ENCODE measurements around the gene MYH8. TPM values are rescaled to one million over a fixed set of nuclear protein-coding genes. Genes with fewer than 3 reads are reported as not detected.

MYH8 gene
- total RNA-seq, 2 experiments from 2014 or later, result not detected

DNA sequence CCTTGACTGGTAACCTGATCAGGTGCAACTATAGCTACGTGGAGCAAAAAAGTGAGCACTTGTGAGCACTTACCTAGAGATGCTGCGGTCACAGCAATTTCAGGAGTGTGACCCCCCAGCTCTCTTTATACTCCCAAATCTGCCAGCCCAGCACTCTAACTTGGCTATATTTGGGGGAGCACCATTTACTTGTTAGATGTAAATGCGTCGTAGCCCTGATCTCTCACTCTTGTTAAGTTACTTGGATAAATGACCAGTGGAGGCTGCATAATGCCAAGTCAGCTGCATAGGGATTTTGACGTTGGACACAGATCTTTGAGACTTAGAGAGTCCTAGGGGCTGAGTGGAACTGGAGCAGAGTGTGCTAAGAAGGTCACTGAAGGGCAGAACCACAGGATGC lies 48.8 kb downstream of the MYH8 start, which contains the start of gene MYH13:
MYH13 (minus strand) TSS at position 101 of the 400 bp plus-strand sequence. CDS start 8,476 bp downstream, outside the sequence.
- no peak for DNase-seq
- intact Hi-C loops (cut with DNase I, micrococcal nuclease), result no loop called here
- ATAC-seq, result no peak
- Mint-ChIP-seq H3K36me3 (ENCODE audit: low read depth) (no peaks in the 10 kb centered on the region), H3K4me1 (no peaks in the 10 kb centered on the region), H3K4me3 (no peak within 1 kb of the TSS), H3K27me3 (peaks cover 14% of the 10 kb centered on the region), H3K27ac (no peak within 1 kb of the TSS), H3K9me3 (ENCODE audit: low read depth) (no peaks in the 10 kb centered on the region)
- ChIA-PET CTCF (no interaction called here), POLR2A (no interaction called here)

DNA sequence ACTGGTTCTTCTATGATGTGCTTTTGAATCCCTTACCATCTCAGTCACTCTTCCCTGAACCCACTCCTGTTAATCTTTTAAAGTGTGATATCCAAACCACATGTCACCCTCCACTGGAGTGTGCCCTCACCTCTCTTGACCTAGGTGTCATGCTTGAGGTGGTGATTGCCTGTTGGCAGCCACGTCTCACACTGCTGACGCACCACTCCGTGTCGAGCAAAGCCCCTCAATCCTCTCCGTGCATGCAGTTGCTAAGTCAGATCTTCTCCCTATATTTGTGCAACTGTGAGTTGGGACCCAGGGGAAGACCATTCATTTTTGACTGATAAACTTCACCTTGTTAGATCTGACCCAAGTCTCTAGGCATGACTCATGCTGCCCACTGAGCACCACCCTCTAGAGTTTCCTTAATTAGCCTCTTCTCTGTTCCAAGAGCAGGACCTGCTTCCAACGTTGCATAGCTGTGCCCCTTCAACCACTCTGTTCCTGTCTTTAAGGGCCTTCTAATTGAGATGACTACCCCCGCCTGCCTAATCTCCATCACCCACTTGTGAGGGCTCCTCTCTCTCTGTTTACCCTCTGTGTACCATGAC lies 51.6 kb downstream of the MYH8 start:
- no peaks in the 10 kb centered on the region for H3K9me3 Mint-ChIP-seq (ENCODE audit: low read depth)
- no peak overlapping the region for H3K27ac Mint-ChIP-seq
- no peak overlapping the region for H3K4me3 Mint-ChIP-seq
- H3K27me3 Mint-ChIP-seq, result peaks cover 12% of the 10 kb centered on the region
- ATAC-seq (no peak), DNase-seq (no peak)
- intact Hi-C loops (cut with DNase I, micrococcal nuclease), result no loop called here
- POLR2A ChIA-PET, result no interaction called here
- H3K4me1 Mint-ChIP-seq, result no peaks in the 10 kb centered on the region
- CTCF ChIA-PET, result no interaction called here
- H3K36me3 Mint-ChIP-seq (ENCODE audit: low read depth), result no peaks in the 10 kb centered on the region

DNA sequence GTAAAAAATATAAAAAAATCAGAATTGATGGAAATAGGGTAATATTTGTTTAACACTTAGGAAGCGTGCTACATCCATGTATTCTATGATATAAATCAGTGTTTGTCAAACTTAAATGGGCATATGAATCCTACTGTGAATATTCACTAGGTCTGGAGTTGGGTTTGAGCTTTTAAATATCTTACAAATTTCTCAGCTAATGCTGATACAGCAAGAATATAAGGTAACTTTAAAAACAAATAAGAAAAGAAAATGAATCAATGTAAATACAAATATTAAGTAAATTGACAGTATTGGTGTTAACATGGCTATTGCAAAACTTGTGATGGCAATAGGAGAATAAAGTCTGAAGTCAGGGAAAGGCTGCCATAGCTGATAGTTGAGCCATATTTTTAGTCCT lies 52.5 kb downstream of the MYH8 start:
- Mint-ChIP-seq H3K27me3 (peaks cover 9% of the 10 kb centered on the region), H3K4me1 (no peaks in the 10 kb centered on the region), H3K4me3 (no peak overlapping the region), H3K27ac (no peak overlapping the region), H3K36me3 (ENCODE audit: low read depth) (no peaks in the 10 kb centered on the region), H3K9me3 (ENCODE audit: low read depth) (no peaks in the 10 kb centered on the region)
- intact Hi-C loops (cut with DNase I, micrococcal nuclease), result no loop called here
- DNase-seq (no peak), ATAC-seq (no peak)
- POLR2A ChIA-PET, result no interaction called here
- CTCF ChIA-PET, result interaction anchor here (0.8 kb wide), 1 partner anchor 40 kb away, joined by 3 read pairs; no protein-coding TSS in a partner anchor

DNA sequence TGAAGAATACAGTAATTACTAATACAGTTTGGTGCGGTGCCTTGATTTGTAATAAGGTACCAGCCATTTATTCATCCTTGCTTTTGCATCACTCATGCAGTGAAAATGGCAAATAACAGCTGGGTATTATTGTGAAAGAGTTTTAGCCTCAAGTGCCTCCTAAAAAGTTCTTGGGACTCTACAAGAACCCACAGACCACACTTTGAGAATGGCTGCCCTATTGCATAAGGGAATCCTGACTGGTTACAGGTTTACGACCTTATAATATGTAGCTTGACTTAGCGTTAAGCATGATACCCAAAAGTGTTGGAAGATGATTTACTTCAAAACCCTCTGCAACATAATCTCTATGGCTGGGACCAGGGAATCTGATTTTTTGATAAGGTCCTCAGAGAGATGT lies 53.2 kb downstream of the MYH8 start:
- POLR2A ChIA-PET, result no interaction called here
- H3K4me3 Mint-ChIP-seq, result no peak overlapping the region
- no peak overlapping the region for H3K27ac Mint-ChIP-seq
- CTCF ChIA-PET, result no interaction called here
- intact Hi-C loops (cut with DNase I, micrococcal nuclease), result no loop called here
- no peaks in the 10 kb centered on the region for H3K9me3 Mint-ChIP-seq (ENCODE audit: low read depth)
- H3K27me3 Mint-ChIP-seq, result peaks cover 8% of the 10 kb centered on the region
- no peaks in the 10 kb centered on the region for H3K36me3 Mint-ChIP-seq (ENCODE audit: low read depth)
- no peaks in the 10 kb centered on the region for H3K4me1 Mint-ChIP-seq
- ATAC-seq (no peak), DNase-seq (no peak)

DNA sequence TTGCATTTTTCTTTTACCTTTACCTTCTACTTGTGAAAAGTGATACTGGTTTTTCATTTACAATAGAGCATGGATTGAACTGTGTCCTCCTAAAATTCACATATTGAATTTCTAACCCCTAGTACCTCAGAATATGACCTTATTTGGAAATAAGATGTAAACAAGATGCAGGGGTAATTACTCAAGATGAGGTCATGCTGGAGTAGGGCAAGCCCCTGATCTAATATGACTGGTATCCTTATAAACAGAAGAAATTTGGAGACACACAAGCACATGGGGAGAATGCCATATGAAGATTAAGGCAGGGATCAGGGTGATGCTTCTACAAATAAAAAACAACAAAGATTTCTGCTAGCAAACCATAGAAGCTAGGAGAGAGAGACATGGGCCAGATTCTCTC lies 61.2 kb downstream of the MYH8 start:
- POLR2A ChIA-PET, result no interaction called here
- no peak for ATAC-seq
- Mint-ChIP-seq H3K4me1 (no peaks in the 10 kb centered on the region), H3K4me3 (no peak overlapping the region), H3K36me3 (ENCODE audit: low read depth) (no peaks in the 10 kb centered on the region), H3K9me3 (ENCODE audit: low read depth) (no peaks in the 10 kb centered on the region), H3K27me3 (peaks cover 1% of the 10 kb centered on the region), H3K27ac (no peak overlapping the region)
- CTCF ChIA-PET, result no interaction called here
- intact Hi-C loops (cut with DNase I, micrococcal nuclease), result no loop called here
- DNase-seq, result no peak

DNA sequence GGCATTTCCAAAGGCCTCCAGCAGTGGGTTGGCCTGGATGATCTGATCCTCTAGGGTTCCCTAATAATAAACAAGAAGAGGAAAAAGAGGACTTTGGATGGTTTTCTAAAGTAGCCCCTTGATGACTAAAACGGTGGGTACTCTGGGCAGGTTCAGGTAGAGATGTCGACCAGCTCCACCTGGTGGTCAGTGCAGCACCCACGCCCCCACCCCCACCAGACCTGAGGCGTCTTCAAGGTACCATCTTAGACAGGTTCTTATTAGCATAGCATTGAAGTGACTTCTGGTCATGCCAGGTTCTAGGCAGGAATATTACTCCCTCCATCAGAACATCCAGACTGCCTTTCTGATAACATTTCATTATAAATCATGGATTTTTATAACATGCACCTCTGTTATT lies 64.0 kb downstream of the MYH8 start:
- ChIA-PET POLR2A (no interaction called here), CTCF (interaction anchor here (1.3 kb wide), 1 partner anchor 10 kb away, joined by 3 read pairs; no protein-coding TSS in a partner anchor)
- H3K4me1 Mint-ChIP-seq, result no peaks in the 10 kb centered on the region
- peaks cover 1% of the 10 kb centered on the region for H3K27me3 Mint-ChIP-seq
- H3K36me3 Mint-ChIP-seq (ENCODE audit: low read depth), result no peaks in the 10 kb centered on the region
- H3K4me3 Mint-ChIP-seq, result no peak overlapping the region
- DNase-seq (peak; percentile 53), ATAC-seq (no peak)
- H3K27ac Mint-ChIP-seq, result no peak overlapping the region
- intact Hi-C loops (cut with DNase I, micrococcal nuclease), result loop anchor here in 1 of 2 experiments (2.0 kb wide), 1 partner anchor 393 kb away; no protein-coding TSS in a partner anchor
- H3K9me3 Mint-ChIP-seq (ENCODE audit: low read depth), result no peaks in the 10 kb centered on the region

DNA sequence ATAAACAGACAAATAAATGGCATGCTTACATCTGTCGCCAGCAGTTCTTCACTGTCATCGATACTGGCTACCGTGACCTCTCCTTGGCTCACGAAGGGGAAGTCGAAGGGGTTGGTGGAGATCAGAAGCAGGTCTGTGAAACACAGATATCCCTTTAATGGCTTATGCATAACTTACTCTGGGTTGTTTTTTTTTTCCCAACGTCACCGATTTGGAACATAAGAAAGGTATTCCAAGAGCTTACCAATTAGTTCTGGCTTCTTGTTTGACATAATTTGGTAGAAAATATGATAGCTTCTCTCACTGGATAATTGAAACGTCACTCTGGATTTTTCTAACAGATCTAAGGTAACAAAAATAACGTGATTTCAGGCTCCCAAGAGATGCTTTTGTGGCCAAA lies 67.1 kb downstream of the MYH8 start:
- no peaks in the 10 kb centered on the region for H3K36me3 Mint-ChIP-seq (ENCODE audit: low read depth)
- no peaks in the 10 kb centered on the region for H3K4me1 Mint-ChIP-seq
- no peaks in the 10 kb centered on the region for H3K9me3 Mint-ChIP-seq (ENCODE audit: low read depth)
- ChIA-PET CTCF (interaction anchor here (1.4 kb wide), 1 partner anchor 30 kb away, joined by 4 read pairs; no protein-coding TSS in a partner anchor), POLR2A (no interaction called here)
- ATAC-seq (no peak), DNase-seq (no peak)
- no peak overlapping the region for H3K4me3 Mint-ChIP-seq
- intact Hi-C loops (cut with DNase I, micrococcal nuclease), result no loop called here
- peaks cover 1% of the 10 kb centered on the region for H3K27me3 Mint-ChIP-seq
- H3K27ac Mint-ChIP-seq, result no peak overlapping the region

DNA sequence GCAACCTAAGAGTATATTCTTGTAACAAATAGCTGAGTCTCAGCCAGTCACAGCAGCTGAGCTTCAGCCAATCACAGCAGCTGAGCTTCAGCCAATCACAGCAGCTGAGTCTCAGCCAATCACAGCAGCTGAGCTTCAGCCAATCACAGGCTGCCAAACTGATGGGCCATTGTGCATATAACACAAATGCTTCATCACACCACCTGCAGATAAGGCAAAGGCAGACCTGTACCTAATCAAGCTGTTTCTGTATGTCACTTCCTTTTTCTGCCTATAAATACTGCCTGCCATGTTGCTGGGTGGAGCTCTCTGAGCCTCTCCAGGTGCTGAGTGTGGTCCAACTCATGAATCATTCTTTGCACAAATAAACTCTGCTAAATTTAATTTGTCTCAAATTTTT lies 68.9 kb downstream of the MYH8 start:
- POLR2A ChIA-PET, result no interaction called here
- intact Hi-C loops (cut with DNase I, micrococcal nuclease), result no loop called here
- ATAC-seq (no peak), DNase-seq (no peak)
- Mint-ChIP-seq H3K4me3 (no peak overlapping the region), H3K9me3 (ENCODE audit: low read depth) (no peaks in the 10 kb centered on the region), H3K4me1 (no peaks in the 10 kb centered on the region), H3K27me3 (peaks cover 1% of the 10 kb centered on the region), H3K36me3 (ENCODE audit: low read depth) (no peaks in the 10 kb centered on the region), H3K27ac (no peak overlapping the region)
- CTCF ChIA-PET, result interaction anchor here (1.2 kb wide), 1 partner anchor 21 kb away, joined by 4 read pairs; no protein-coding TSS in a partner anchor

DNA sequence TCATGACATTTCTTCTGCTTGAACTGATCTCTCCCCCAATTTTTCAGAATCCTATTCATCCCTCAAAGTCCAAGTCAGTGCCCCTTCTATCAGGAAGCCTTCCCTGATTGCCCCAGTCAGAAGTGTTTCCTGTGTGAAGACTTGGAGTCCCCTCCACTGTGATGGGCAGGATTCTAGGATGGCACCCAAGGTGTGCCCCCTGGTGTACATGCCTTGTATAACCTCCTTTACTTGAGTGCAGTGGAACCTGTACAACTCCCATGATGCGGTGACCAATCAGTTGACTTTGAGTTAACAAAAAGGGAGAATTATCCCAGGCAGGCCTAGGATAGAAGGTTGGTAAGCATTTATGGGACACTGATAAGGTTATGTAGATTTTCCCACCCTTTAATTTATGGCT lies 72.3 kb downstream of the MYH8 start:
- no peak overlapping the region for H3K27ac Mint-ChIP-seq
- ATAC-seq (no peak), DNase-seq (peak; percentile 10)
- no peak overlapping the region for H3K4me3 Mint-ChIP-seq
- peaks cover 1% of the 10 kb centered on the region for H3K27me3 Mint-ChIP-seq
- no peaks in the 10 kb centered on the region for H3K36me3 Mint-ChIP-seq (ENCODE audit: low read depth)
- H3K4me1 Mint-ChIP-seq, result no peaks in the 10 kb centered on the region
- intact Hi-C loops (cut with DNase I, micrococcal nuclease), result no loop called here
- ChIA-PET POLR2A (no interaction called here), CTCF (no interaction called here)
- no peaks in the 10 kb centered on the region for H3K9me3 Mint-ChIP-seq (ENCODE audit: low read depth)

DNA sequence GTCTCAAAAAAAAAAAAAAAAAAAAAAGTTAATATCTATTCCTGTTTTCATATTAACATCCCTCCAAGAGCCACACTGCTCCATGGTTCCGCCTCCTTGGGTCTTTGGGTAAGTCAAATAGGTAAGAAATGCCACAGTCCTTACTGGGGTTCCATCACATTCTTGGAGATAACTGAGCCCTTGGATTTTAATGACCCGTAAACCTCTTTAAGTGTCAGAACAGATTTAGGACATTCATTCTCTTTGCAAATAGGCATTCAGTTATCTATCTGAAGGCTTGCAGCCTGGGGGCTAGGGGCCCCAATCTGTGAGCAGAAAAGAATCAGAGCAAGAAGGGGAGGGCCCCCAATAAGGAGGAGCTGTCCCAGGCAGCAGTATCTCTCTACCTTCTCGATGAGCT lies 76.9 kb downstream of the MYH8 start:
- CTCF ChIA-PET, result no interaction called here
- Mint-ChIP-seq H3K36me3 (ENCODE audit: low read depth) (no peaks in the 10 kb centered on the region), H3K4me3 (no peak overlapping the region), H3K9me3 (ENCODE audit: low read depth) (no peaks in the 10 kb centered on the region), H3K27me3 (no peaks in the 10 kb centered on the region), H3K27ac (no peak overlapping the region), H3K4me1 (no peaks in the 10 kb centered on the region)
- ATAC-seq, result no peak
- no peak for DNase-seq
- POLR2A ChIA-PET, result no interaction called here
- intact Hi-C loops (cut with DNase I, micrococcal nuclease), result no loop called here

Data from activated CD4-positive, alpha-beta T cell treated with anti-CD3 and anti-CD28 coated beads for 36 hours (primary cell).